Uterus (tissue), 2 donors: Measurements from ENCODE around the gene AGBL4.

ENCODE experiments used
- POLR2A ChIP-seq, 2 donors: fragments of 450-650 bp; IDR thresholded peaks; one replicate each; pipeline ENCODE4 v1.6.1; 2016; ENCODE audit warnings: antibody characterized with exemption in 2 of 2, mild to moderate bottlenecking in 1 of 2, moderate library complexity in 1 of 2
- TF ChIP-seq, protein P1 (sequence below), 4 experiments: fragments of 200-600 bp in 2 of 4; fragments of 450-650 bp in 2 of 4; sonication (generic) in 2 of 4; IDR thresholded peaks; one replicate each; pipeline ENCODE4 v1.5.1; 2016 to 2019; ENCODE audit warnings: antibody characterized with exemption in 4 of 4, mild to moderate bottlenecking in 2 of 4, moderate library complexity in 1 of 4

DNA sequence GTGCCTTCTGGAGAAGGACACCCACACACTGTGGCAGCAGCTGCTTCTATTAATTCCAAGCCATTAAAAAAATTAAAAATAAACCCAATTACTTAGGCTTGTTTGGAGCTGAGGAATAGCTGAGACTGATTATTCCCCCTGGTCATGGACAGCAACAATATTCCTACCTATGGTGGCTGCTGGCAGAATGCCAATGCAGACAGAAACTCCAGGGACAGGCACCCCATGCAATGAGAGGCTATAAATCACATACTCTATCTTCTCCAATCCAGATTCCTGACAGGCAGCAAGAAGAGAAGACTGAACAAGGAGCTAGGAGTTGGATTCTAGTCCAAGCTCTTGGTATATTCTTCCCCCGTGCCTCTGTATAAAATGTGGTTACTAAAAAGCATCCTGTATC, 971.7 kb downstream of the AGBL4 start:
- TF ChIP-seq POLR2A (IDR thresholded peaks at IDR 0.05), result no peak
- TF ChIP-seq, protein P1, sequence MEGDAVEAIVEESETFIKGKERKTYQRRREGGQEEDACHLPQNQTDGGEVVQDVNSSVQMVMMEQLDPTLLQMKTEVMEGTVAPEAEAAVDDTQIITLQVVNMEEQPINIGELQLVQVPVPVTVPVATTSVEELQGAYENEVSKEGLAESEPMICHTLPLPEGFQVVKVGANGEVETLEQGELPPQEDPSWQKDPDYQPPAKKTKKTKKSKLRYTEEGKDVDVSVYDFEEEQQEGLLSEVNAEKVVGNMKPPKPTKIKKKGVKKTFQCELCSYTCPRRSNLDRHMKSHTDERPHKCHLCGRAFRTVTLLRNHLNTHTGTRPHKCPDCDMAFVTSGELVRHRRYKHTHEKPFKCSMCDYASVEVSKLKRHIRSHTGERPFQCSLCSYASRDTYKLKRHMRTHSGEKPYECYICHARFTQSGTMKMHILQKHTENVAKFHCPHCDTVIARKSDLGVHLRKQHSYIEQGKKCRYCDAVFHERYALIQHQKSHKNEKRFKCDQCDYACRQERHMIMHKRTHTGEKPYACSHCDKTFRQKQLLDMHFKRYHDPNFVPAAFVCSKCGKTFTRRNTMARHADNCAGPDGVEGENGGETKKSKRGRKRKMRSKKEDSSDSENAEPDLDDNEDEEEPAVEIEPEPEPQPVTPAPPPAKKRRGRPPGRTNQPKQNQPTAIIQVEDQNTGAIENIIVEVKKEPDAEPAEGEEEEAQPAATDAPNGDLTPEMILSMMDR (IDR thresholded peaks at IDR 0.05), result no peak
